ENCODE results near the gene PYGB. TPM values are rescaled to one million over a fixed set of nuclear protein-coding genes. Genes with fewer than 3 reads are reported as not detected.
"Not testable (repeated sequence)": the region's sequence is repeated elsewhere in the genome, so short reads cannot be mapped to it uniquely, and the experiment has no call there.

Gene PYGB
- total RNA-seq, 6 donors from 2014 or later, result 59.4 to 128 (median 98.4) TPM

DNA sequence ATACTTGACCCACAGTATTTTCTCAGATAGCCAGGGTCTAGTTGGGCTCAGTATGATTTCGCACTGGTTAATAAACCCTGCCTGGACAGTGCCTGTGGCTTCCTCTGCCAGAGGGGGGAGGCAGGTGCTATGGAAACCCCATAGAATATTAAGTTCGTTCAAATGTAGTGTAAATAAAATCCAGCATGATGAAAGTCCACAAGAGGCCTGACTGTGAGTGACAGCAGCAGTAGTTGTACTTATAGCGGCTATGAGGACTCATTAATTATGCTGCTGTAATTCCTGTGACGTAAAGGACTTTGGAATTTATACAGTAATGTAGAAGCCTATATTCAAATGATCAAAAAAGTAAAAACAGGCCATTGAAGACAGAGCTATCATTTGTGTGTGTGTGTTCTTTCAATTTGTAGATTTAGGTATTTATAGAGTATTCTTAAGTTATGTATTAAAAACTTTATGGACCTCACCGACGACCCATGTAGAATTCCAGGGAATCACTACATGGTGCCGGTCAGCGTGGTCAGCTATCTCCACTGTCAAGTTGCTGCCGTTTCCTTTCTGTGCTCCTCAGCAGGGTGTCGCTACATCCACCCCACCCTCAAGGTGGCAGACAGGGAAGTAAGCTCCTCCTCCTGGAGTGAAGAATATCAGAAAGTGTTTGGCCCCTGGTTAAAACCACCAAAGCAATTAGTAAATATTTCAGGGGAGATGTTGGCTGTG is 10.0 kb downstream of the PYGB start:
- no peak for ATAC-seq (ENCODE audit: low FRiP score in 2 of 2)
- peaks cover 0 to 29% (median 6%) of the 10 kb centered on the region in 4 donors for H3K36me3 ChIP-seq
- no peak for TF ChIP-seq EP300 (IDR thresholded peaks at IDR 0.05)
- TF ChIP-seq POLR2A (IDR thresholded peaks at IDR 0.05), result no peak
- TF ChIP-seq, protein P1, sequence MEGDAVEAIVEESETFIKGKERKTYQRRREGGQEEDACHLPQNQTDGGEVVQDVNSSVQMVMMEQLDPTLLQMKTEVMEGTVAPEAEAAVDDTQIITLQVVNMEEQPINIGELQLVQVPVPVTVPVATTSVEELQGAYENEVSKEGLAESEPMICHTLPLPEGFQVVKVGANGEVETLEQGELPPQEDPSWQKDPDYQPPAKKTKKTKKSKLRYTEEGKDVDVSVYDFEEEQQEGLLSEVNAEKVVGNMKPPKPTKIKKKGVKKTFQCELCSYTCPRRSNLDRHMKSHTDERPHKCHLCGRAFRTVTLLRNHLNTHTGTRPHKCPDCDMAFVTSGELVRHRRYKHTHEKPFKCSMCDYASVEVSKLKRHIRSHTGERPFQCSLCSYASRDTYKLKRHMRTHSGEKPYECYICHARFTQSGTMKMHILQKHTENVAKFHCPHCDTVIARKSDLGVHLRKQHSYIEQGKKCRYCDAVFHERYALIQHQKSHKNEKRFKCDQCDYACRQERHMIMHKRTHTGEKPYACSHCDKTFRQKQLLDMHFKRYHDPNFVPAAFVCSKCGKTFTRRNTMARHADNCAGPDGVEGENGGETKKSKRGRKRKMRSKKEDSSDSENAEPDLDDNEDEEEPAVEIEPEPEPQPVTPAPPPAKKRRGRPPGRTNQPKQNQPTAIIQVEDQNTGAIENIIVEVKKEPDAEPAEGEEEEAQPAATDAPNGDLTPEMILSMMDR (IDR thresholded peaks at IDR 0.05), result no peak
- no peak for TF ChIP-seq POLR2AphosphoS5 (IDR thresholded peaks at IDR 0.05)
- WGBS, 2 donors, result 76 to 85% methylated on average over 10 of the region's 10 CpGs
- DNase-seq, result no peak
- H3K27me3 ChIP-seq, result no peaks in the 10 kb centered on the region
- H3K4me3 ChIP-seq, result no peak overlapping the region
- H3K4me1 ChIP-seq, result peaks cover 8 to 36% (median 15%) of the 10 kb centered on the region in 4 donors
- no peaks in the 10 kb centered on the region for H3K9me3 ChIP-seq
- no peak overlapping the region for H3K27ac ChIP-seq

DNA sequence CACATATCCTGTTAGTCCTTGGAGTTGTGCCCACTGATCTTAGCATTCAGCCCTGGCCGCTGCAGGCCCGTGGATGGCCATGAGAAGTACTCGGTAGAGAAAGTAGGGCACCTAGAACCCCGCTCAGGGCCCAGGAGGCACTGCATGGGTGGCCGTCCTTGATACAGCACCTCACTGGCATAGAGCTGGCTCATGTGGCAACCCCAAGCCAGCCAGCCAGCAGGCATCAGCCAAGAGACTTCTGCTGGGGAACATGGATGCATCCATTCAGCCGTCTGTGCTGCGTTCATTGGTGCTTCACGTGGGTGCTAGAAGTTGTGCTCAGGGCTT is 10.6 kb downstream of the PYGB start:
- Histone ChIP-seq H3K4me1 (peaks cover 7 to 31% (median 15%) of the 10 kb centered on the region in 4 donors), H3K9me3 (no peaks in the 10 kb centered on the region), H3K4me3 (no peak overlapping the region), H3K27me3 (no peaks in the 10 kb centered on the region), H3K27ac (no peak overlapping the region), H3K36me3 (peaks cover 0 to 29% (median 6%) of the 10 kb centered on the region in 4 donors)
- DNase-seq, result no peak
- TF ChIP-seq, protein P1 (IDR thresholded peaks at IDR 0.05), result no peak
- TF ChIP-seq POLR2A (IDR thresholded peaks at IDR 0.05) (no peak), EP300 (IDR thresholded peaks at IDR 0.05) (no peak), POLR2AphosphoS5 (IDR thresholded peaks at IDR 0.05) (no peak)
- no peak for ATAC-seq (ENCODE audit: low FRiP score in 2 of 2)
- 77% methylated on average over 7 to 8 of the region's 8 CpGs for WGBS, 2 donors

DNA sequence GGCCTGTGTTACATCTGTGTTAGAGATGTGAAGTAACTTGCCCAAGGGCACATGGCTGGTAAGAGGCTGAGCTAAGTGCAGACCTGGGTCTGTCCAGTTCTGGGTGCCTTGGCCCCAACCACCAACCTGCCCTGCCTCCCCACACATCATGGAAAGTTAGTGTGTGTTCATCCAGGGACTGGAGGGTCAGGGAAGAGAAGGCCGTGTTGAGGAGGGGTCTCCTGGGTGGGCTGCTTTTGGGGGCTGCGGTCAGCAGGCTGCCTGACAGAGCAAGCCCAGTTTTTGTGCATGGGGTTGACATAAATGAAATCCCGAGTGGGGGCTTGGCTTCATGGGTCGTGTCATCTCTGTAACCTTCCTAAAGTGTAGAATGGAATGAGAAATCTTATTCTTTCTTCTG is 10.9 kb downstream of the PYGB start:
- DNase-seq (no peak), ATAC-seq (ENCODE audit: low FRiP score in 2 of 2) (no peak)
- no peaks in the 10 kb centered on the region for H3K27me3 ChIP-seq
- peaks cover 4 to 31% (median 15%) of the 10 kb centered on the region in 4 donors for H3K4me1 ChIP-seq
- H3K36me3 ChIP-seq, result peaks cover 0 to 29% (median 6%) of the 10 kb centered on the region in 4 donors
- TF ChIP-seq POLR2AphosphoS5 (IDR thresholded peaks at IDR 0.05) (no peak), POLR2A (IDR thresholded peaks at IDR 0.05) (no peak), EP300 (IDR thresholded peaks at IDR 0.05) (no peak)
- TF ChIP-seq, protein P1 (IDR thresholded peaks at IDR 0.05), result no peak
- no peaks in the 10 kb centered on the region for H3K9me3 ChIP-seq
- 73 to 79% methylated on average over 4 of the region's 4 CpGs for WGBS, 2 donors
- no peak overlapping the region for H3K4me3 ChIP-seq
- no peak overlapping the region for H3K27ac ChIP-seq

DNA sequence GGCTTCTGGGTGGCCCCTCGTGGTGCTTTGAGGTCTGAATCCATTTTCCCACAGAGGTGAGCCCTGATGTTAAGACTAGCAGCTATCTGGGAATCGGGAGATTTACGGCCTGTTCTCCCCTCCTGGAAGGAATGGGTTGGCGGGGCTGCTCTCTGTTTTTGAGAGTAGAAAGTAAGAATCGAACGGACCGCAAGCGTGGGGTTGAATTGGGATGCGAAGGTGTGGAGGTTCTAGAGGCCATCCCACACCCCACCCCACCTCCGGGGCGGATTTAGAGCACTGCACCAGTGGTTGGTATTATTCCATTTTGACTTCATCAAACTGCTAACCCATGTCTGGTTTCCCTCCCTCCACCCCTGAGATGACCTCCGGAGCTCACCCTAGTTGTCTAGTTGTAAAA is 11.5 kb downstream of the PYGB start:
- H3K36me3 ChIP-seq, result peaks cover 0 to 29% (median 6%) of the 10 kb centered on the region in 4 donors
- H3K4me1 ChIP-seq, result peaks cover 4 to 31% (median 15%) of the 10 kb centered on the region in 4 donors
- WGBS, 2 donors, result 90 to 97% methylated on average over 12 of the region's 12 CpGs
- no peak overlapping the region for H3K27ac ChIP-seq
- no peak overlapping the region for H3K4me3 ChIP-seq
- ATAC-seq (ENCODE audit: low FRiP score in 2 of 2), result no peak
- no peaks in the 10 kb centered on the region for H3K27me3 ChIP-seq
- no peak for DNase-seq
- H3K9me3 ChIP-seq, result no peaks in the 10 kb centered on the region
- TF ChIP-seq EP300 (IDR thresholded peaks at IDR 0.05) (no peak), POLR2AphosphoS5 (IDR thresholded peaks at IDR 0.05) (no peak), POLR2A (IDR thresholded peaks at IDR 0.05) (no peak)
- TF ChIP-seq, protein P1 (IDR thresholded peaks at IDR 0.05), result no peak

DNA sequence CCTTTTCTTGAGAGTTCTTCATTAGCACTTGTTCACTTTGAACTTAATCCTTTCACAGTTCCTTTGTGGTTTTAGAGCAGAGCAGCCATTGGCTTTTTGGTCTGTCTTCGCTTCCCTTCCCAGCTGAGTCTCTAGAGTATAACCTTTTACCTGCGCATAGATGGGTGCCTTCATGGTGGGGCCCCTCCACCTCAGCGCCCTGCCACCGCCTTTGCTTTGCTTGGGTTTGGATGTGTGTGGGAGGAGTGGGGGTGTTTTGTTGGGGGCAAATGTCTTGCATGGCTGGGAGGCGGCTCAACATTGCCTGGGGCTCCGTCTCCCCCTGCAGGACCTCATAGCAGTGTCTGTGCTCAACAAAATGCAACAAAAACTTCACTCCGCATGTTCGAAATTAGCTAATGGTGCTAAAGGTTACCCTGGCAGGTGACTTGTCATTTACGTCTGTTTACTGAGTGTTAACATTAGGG is 11.9 kb downstream of the PYGB start:
- TF ChIP-seq, protein P1 (IDR thresholded peaks at IDR 0.05), result no peak
- TF ChIP-seq POLR2A (IDR thresholded peaks at IDR 0.05) (no peak), POLR2AphosphoS5 (IDR thresholded peaks at IDR 0.05) (no peak), EP300 (IDR thresholded peaks at IDR 0.05) (no peak)
- Histone ChIP-seq H3K4me3 (no peak overlapping the region), H3K9me3 (no peaks in the 10 kb centered on the region), H3K27me3 (no peaks in the 10 kb centered on the region), H3K27ac (no peak overlapping the region), H3K36me3 (peaks cover 0 to 29% (median 6%) of the 10 kb centered on the region in 4 donors), H3K4me1 (peaks cover 4 to 31% (median 15%) of the 10 kb centered on the region in 4 donors)
- WGBS, 2 donors, result 94 to 96% methylated on average over 9 of the region's 9 CpGs
- ATAC-seq (ENCODE audit: low FRiP score in 2 of 2), result no peak
- no peak for DNase-seq

DNA sequence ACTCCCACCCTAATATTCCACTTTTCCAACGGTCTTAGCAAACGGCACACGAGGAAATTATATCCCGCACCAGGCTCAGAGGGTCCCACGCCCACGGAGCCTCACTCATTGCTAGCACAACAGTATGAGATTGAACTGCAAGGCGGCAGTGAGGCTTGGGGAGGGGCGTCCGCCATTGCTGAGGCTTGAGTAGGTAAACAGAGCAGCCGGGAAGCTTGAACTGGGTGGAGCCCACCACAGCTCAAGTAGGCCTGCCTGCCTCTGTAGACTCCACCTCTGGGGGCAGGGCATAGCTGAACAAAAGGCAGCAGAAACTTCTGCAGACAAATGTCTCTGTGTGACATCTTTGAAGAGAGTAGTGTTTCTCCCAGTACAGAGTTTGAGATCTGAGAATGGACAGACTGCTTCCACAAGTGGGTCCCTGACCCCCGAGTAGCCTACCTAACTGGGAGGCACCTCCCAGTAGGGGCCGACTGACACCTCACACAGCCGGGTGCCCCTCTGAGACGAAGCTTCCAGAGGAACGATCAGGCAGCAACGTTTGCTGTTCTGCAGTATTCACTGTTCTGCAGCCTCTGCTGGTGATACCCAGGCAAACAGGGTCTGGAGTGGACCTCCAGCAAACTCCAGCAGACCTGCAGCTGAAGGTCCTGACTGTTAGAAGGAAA is 13.0 kb downstream of the PYGB start:
- ATAC-seq (ENCODE audit: low FRiP score in 2 of 2); H3K27me3 ChIP-seq; H3K27ac ChIP-seq; H3K4me3 ChIP-seq; H3K9me3 ChIP-seq; DNase-seq: not testable (repeated sequence)
- Histone ChIP-seq H3K36me3 (peaks cover 0 to 29% (median 6%) of the 10 kb centered on the region in 4 donors), H3K4me1 (peaks cover 1 to 20% (median 7%) of the 10 kb centered on the region in 4 donors)
- WGBS, 2 donors, result 95 to 100% methylated on average over 5 to 16 of the region's 16 CpGs
